Stimulated activated naive CD4-positive, alpha-beta T cell treated with Interleukin-2 at 50 U/mL for 16 hours (primary cell): ENCODE results near the gene ZNF691.
"Not testable (repeated sequence)": the region's sequence is repeated elsewhere in the genome, so short reads cannot be mapped to it uniquely, and the experiment has no call there.

ENCODE experiments used
- DNase-seq: peaks from one replicate; lab custom pipeline; 2025; lab: John Stamatoyannopoulos, UW

The ZNF691 gene

GRCh38 chr1:42860339-42861013, 14.1 kb downstream of the ZNF691 start:
- DNase-seq, result no peak

- no peak for DNase-seq
Observed at GRCh38 chr1:42861014-42861399, 14.6 kb downstream of the ZNF691 start.

- no peak for DNase-seq
Observed at GRCh38 chr1:42866549-42866948, 20.1 kb downstream of the ZNF691 start.

- not testable (repeated sequence) for DNase-seq
Observed at GRCh38 chr1:42868466-42868865, 22.1 kb downstream of the ZNF691 start.

- DNase-seq, result not testable (repeated sequence)
Observed at GRCh38 chr1:42869254-42869653, 22.8 kb downstream of the ZNF691 start.

GRCh38 chr1:42869751-42870150, 23.3 kb downstream of the ZNF691 start:
- not testable (repeated sequence) for DNase-seq

- DNase-seq, result not testable (repeated sequence)
Observed at GRCh38 chr1:42873108-42873507, 26.7 kb downstream of the ZNF691 start.

- no peak for DNase-seq
Observed at GRCh38 chr1:42873670-42874069, 27.3 kb downstream of the ZNF691 start.

GRCh38 chr1:42876009-42876408, 29.6 kb downstream of the ZNF691 start:
- DNase-seq, result no peak

GRCh38 chr1:42877380-42877779, 31.0 kb downstream of the ZNF691 start:
- DNase-seq, result no peak

- no peak for DNase-seq
Observed at GRCh38 chr1:42880384-42880783, 34.0 kb downstream of the ZNF691 start.

- no peak for DNase-seq
Observed at GRCh38 chr1:42886046-42886739, 39.8 kb downstream of the ZNF691 start.

- no peak for DNase-seq
Observed at GRCh38 chr1:42886800-42887199, 40.4 kb downstream of the ZNF691 start.

GRCh38 chr1:42887366-42887765, 41.0 kb downstream of the ZNF691 start:
- DNase-seq, result no peak

- DNase-seq, result no peak
Observed at GRCh38 chr1:42888013-42888633, 41.7 kb downstream of the ZNF691 start.

- DNase-seq, result no peak
Observed at GRCh38 chr1:42889264-42889663, 42.9 kb downstream of the ZNF691 start.

- DNase-seq, result no peak
Observed at GRCh38 chr1:42891465-42892138, 45.2 kb downstream of the ZNF691 start.

GRCh38 chr1:42899960-42900359, 53.5 kb downstream of the ZNF691 start:
- not testable (repeated sequence) for DNase-seq
